Stomach (tissue), 19 donors: ENCODE data around the gene CACUL1. TPM values are rescaled to one million over a fixed set of nuclear protein-coding genes. Genes with fewer than 3 reads are reported as not detected.

Experiments used
- DNase-seq, 2 donors: peaks; one replicate each; pipeline versions ENCODE4 v3.0.0 to v3.0.0-alpha.2; 2013 to 2019
- H3K27ac ChIP-seq, 5 donors: fragments of 200-600 bp in 4 of 5; sonication (generic) in 4 of 5; one replicate each; pipeline ENCODE4 v1.5.1; 2013 to 2019; ENCODE audit warnings: mild to moderate bottlenecking in 1 of 5, moderate library complexity in 1 of 5
- H3K27me3 ChIP-seq, 3 donors: fragments of 200-600 bp; sonication (generic); one replicate each; pipeline ENCODE4 v1.5.1; 2017 to 2019; ENCODE audit warnings: mixed run types in 1 of 3
- H3K36me3 ChIP-seq, 4 donors: fragments of 200-600 bp; sonication (generic); 1 replicate in 3 of 4; 2 replicates in 1 of 4; pipeline ENCODE4 v1.5.1; 2016 to 2019
- H3K4me1 ChIP-seq, 4 donors: fragments of 200-600 bp; sonication (generic); one replicate each; pipeline ENCODE4 v1.5.1; 2016 to 2019
- H3K4me3 ChIP-seq, 4 donors: fragments of 200-600 bp; sonication (generic) in 3 of 4; one replicate each; pipeline ENCODE4 v1.5.1; 2016 to 2019; ENCODE audit warnings: mild to moderate bottlenecking in 1 of 4
- H3K9me3 ChIP-seq, 4 donors: fragments of 200-600 bp; sonication (generic); one replicate each; pipeline ENCODE4 v1.5.1; 2016 to 2019
- EP300 ChIP-seq: sonication (generic); formaldehyde crosslinking; IDR thresholded peaks from one replicate; pipeline ENCODE4 v1.6.1; 2017; ENCODE audit warnings: antibody characterized with exemption
- POLR2A ChIP-seq, 4 donors: fragments of 450-650 bp; IDR thresholded peaks; one replicate each; pipeline ENCODE4 v1.6.1; 2016; ENCODE audit warnings: antibody characterized with exemption in 4 of 4, control low read depth in 2 of 4, mild to moderate bottlenecking in 1 of 4, moderate library complexity in 1 of 4
- POLR2AphosphoS5 ChIP-seq, 3 donors: sonication (generic); formaldehyde crosslinking; IDR thresholded peaks; one replicate each; pipeline ENCODE4 v1.6.1; 2016; ENCODE audit warnings: antibody characterized with exemption in 3 of 3
- WGBS, 5 donors: extraction: QIAGEN DNeasy Blood & Tissue Kit in 3 of 5; methylation state at CpG; one replicate each; pipeline versions ENCODE4 v1.1.5 to v1.1.7; 2013 to 2018; 5-methylcytosine and 5-hydroxymethylcytosine counted together
- intact Hi-C: fragments of 100-400 bp; cut with DNase I; formaldehyde crosslinking; loops from one replicate; pipeline ENCODE4 v1.15.1; 2023; ENCODE audit warnings: low total_unique reads
- long read RNA-seq, 10 donors: transcript quantifications; one replicate each; lab custom pipeline, GENCODE V29; 2026
- polyA plus RNA-seq, 3 donors: library from polyadenylated mRNA; stranded (reverse); fragments of 200-250 nt; gene quantifications; one replicate each; pipeline ENCODE4 v1.2.3, GENCODE V29; 2013
- total RNA-seq, 5 donors: library from RNA; depleted of rRNA; stranded (reverse); fragments of >200 nt; gene quantifications; one replicate each; pipeline versions ENCODE4 v1.1.0 to v1.2.3, GENCODE V29; 2014 to 2016
- TF ChIP-seq, protein P1 (sequence below), 7 experiments: fragments of 450-650 bp in 4 of 7; fragments of 200-600 bp in 3 of 7; sonication (generic) in 3 of 7; IDR thresholded peaks; one replicate each; pipeline ENCODE4 v1.5.1; 2016 to 2019; ENCODE audit warnings: antibody characterized with exemption in 7 of 7, control low read depth in 2 of 7, mild to moderate bottlenecking in 1 of 7
- donor health status: healthy with polysubstance abuse.
- donor health status: Bipolar disorder and iron deficiency.
- donor health status: healthy.

CACUL1 gene
- total RNA-seq (10 to 100 TPM; 17.4 to 76.9 (median 20.4) TPM), polyA plus RNA-seq (1 to 10 TPM; 5.1 to 5.3 (median 5.3) TPM)
- long read RNA-seq, donor 1, full-length matches to known transcripts = 5 of 5 reads
- long read RNA-seq, donor 1, partial matches to known transcripts = 0 of 5 reads
- long read RNA-seq, donor 1, other reads (novel, unspliced or antisense) = 0 of 5 reads
- long read RNA-seq, donor 2, full-length matches to known transcripts = 6 of 6 reads
- long read RNA-seq, donor 2, partial matches to known transcripts = 0 of 6 reads
- long read RNA-seq, donor 2, other reads (novel, unspliced or antisense) = 0 of 6 reads
- long read RNA-seq, donor 3, full-length matches to known transcripts = 2 of 2 reads
- long read RNA-seq, donor 3, partial matches to known transcripts = 0 of 2 reads
- long read RNA-seq, donor 3, other reads (novel, unspliced or antisense) = 0 of 2 reads
- long read RNA-seq, donor 4, full-length matches to known transcripts = 2 of 2 reads
- long read RNA-seq, donor 4, partial matches to known transcripts = 0 of 2 reads
- long read RNA-seq, donor 4, other reads (novel, unspliced or antisense) = 0 of 2 reads
- long read RNA-seq, donor 5, full-length matches to known transcripts = 6 of 6 reads
- long read RNA-seq, donor 5, partial matches to known transcripts = 0 of 6 reads
- long read RNA-seq, donor 5, other reads (novel, unspliced or antisense) = 0 of 6 reads
- long read RNA-seq, donor 6, full-length matches to known transcripts = 10 of 10 reads
- long read RNA-seq, donor 6, partial matches to known transcripts = 0 of 10 reads
- long read RNA-seq, donor 6, other reads (novel, unspliced or antisense) = 0 of 10 reads
- long read RNA-seq, donor 7, full-length matches to known transcripts = 6 of 6 reads
- long read RNA-seq, donor 7, partial matches to known transcripts = 0 of 6 reads
- long read RNA-seq, donor 7, other reads (novel, unspliced or antisense) = 0 of 6 reads
- long read RNA-seq, donor 8, full-length matches to known transcripts = 4 of 4 reads
- long read RNA-seq, donor 8, partial matches to known transcripts = 0 of 4 reads
- long read RNA-seq, donor 8, other reads (novel, unspliced or antisense) = 0 of 4 reads
- long read RNA-seq, donor 9, full-length matches to known transcripts = 5 of 5 reads
- long read RNA-seq, donor 9, partial matches to known transcripts = 0 of 5 reads
- long read RNA-seq, donor 9, other reads (novel, unspliced or antisense) = 0 of 5 reads
- long read RNA-seq, donor 10 = 0 reads

DNA sequence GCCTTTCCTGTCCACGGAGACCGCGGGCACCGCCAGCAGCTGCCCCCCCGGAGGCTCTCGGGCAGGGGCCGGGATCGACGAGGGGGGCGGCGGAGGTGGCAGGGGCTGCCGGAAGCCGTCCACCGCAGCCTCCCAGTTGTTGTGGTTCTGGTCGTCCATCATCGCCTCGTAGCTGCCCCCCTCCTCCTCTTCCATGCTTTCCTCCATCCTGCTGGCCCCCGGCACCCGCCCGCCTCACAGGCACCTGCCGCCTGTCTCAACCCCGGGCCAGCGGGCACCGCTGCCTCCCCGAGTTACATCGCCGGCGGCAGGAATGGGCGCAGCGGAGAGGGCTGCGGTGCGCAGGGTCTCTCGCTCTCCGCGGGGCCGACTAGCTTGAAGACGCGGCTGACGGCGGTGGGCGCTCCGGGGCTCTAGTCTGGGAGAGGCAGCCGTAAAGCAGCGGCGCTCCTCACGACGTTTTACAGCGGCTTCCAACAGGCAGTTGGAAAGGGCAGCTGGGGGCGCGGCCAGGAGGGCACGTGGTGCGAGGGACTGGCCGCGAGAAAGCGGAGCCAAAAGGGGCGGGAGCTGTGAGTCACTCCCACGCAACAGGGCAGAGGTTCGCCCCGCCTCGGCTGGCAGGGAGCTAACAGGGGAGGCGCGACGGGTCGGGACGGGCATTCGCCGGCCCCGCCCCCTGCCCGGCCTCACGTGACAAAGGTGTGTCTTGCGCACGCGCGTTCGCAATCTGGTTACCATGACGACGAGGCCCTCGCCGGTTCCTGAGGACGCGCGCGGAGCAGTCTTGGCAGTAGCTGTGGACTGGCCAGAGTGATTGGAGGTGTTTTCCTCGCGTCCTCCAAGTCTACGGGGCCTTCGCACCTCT is at the start of gene CACUL1:
CACUL1 (minus strand) TSS at position 415 of the 868 bp plus-strand sequence; CDS start at position 207, 208 bp downstream.
- 0 to 1% (median 0%) methylated on average over 48 to 87 of the region's 87 CpGs for WGBS, 5 donors
- DNase-seq = peak; percentile 100
- intact Hi-C loops = loop anchor here (10.0 kb wide), 1 partner anchor 270 kb away; the partner anchor contains the start of gene NANOS1
- Histone ChIP-seq H3K4me3 (peak within 1 kb of the TSS; percentile 74 to 96 (median 81)), H3K4me1 (peaks cover 14 to 49% (median 39%) of the 10 kb centered on the region in 4 donors), H3K27ac (peak within 1 kb of the TSS; percentile 86 to 95 (median 89)), H3K27me3 (no peaks in the 10 kb centered on the region), H3K9me3 (no peaks in the 10 kb centered on the region), H3K36me3 (no peaks in the 10 kb centered on the region)
- TF ChIP-seq, protein P1, sequence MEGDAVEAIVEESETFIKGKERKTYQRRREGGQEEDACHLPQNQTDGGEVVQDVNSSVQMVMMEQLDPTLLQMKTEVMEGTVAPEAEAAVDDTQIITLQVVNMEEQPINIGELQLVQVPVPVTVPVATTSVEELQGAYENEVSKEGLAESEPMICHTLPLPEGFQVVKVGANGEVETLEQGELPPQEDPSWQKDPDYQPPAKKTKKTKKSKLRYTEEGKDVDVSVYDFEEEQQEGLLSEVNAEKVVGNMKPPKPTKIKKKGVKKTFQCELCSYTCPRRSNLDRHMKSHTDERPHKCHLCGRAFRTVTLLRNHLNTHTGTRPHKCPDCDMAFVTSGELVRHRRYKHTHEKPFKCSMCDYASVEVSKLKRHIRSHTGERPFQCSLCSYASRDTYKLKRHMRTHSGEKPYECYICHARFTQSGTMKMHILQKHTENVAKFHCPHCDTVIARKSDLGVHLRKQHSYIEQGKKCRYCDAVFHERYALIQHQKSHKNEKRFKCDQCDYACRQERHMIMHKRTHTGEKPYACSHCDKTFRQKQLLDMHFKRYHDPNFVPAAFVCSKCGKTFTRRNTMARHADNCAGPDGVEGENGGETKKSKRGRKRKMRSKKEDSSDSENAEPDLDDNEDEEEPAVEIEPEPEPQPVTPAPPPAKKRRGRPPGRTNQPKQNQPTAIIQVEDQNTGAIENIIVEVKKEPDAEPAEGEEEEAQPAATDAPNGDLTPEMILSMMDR (IDR thresholded peaks at IDR 0.05) = no peak
- peak in 1 of 4 donors; percentile 34 for TF ChIP-seq POLR2A (IDR thresholded peaks at IDR 0.05)
- TF ChIP-seq POLR2AphosphoS5 (IDR thresholded peaks at IDR 0.05) = peak; percentile 83 to 96 (median 87)
- no peak for TF ChIP-seq EP300

DNA sequence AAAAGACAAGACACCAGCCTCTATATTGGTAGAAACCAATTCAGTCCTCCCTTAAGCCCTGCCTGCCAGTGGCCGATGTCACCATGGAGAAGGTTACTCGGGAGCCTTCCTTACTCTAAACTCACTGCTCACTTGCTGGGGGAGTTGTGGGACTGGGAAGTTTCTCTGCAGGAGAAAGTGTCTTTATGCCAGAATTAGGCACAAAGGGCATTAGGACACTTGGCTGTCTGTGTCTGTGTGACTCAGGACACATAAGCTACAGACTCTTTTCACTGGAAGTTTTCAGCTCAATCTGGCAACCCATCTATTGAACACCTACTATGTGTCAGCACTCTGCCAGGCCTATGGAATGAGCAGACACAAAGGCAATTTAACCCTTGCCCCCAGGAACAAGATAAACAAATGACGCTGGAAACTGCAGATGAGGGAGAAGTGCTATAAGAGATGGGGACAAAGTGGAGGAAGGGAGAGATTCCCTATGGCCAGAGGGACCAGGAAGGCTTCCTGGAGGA is 49.5 kb upstream of the CACUL1 start:
- no peak overlapping the region for H3K4me3 ChIP-seq
- TF ChIP-seq, protein P1 (IDR thresholded peaks at IDR 0.05) = no peak
- TF ChIP-seq POLR2A (IDR thresholded peaks at IDR 0.05) = no peak
- TF ChIP-seq POLR2AphosphoS5 (IDR thresholded peaks at IDR 0.05) = no peak
- no peak for TF ChIP-seq EP300
- WGBS, 5 donors = 53 to 63% (median 56%) methylated on average over 3 of the region's 3 CpGs
- no peaks in the 10 kb centered on the region for H3K27me3 ChIP-seq
- H3K4me1 ChIP-seq = no peaks in the 10 kb centered on the region
- no peaks in the 10 kb centered on the region for H3K9me3 ChIP-seq
- no peak for DNase-seq
- intact Hi-C loops = no loop called here
- H3K36me3 ChIP-seq = no peaks in the 10 kb centered on the region
- H3K27ac ChIP-seq = no peak overlapping the region

DNA sequence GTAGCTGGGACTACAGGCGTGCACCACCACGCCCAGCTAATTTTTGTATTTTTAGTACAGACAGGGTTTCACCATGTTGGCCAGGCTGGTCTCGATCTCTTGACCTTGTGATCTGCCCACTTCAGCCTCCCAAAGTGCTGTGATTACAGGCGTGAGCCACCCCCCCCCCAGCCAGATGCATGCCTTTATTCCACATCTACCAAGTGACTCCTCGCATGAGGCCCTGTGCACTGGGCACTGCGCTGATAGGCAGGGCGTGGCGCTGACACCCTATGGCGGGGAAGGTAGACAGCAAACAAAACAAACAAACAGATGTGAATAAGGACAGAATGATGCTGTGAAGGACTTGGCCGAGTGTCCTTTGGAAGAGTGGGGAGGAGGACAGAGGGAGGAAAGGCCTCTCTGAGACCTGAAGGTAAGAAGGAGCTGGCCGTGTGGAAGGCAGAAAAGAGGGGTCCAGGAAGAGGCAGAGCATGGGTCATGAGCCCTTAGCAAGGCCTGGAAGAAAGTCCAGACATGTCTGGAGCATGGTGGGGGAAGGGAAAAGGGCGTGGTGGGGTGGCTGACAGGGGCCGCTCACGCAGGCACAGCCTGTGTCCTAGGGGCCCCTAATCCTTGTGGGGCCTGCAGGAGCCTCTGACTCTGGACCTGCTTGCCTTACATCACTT is 47.5 kb upstream of the CACUL1 start:
- TF ChIP-seq, protein P1 (IDR thresholded peaks at IDR 0.05) = no peak
- TF ChIP-seq POLR2A (IDR thresholded peaks at IDR 0.05) (no peak), EP300 (no peak), POLR2AphosphoS5 (IDR thresholded peaks at IDR 0.05) (no peak)
- Histone ChIP-seq H3K4me3 (no peak overlapping the region), H3K4me1 (no peaks in the 10 kb centered on the region), H3K9me3 (no peaks in the 10 kb centered on the region), H3K27me3 (no peaks in the 10 kb centered on the region), H3K27ac (no peak overlapping the region), H3K36me3 (no peaks in the 10 kb centered on the region)
- peak in 1 of 2 donors; percentile 13 for DNase-seq
- intact Hi-C loops = no loop called here
- 77 to 86% (median 84%) methylated on average over 14 of the region's 14 CpGs for WGBS, 5 donors
